DMS53 treated with DMSO at 0.1 percent for 48 hours (cell line): ENCODE measurements around the gene MLF2.
"Not testable (repeated sequence)": the region's sequence is repeated elsewhere in the genome, so short reads cannot be mapped to it uniquely, and the experiment has no call there.

Experiments used
- DNase-seq: peaks from one replicate; lab custom pipeline; 2025; ENCODE audit not compliant: unreplicated experiment; lab: John Stamatoyannopoulos, UW

Gene MLF2

GRCh38 chr12:6765634-6766581 lies 13.0 kb upstream of the MLF2 start, which contains the start of gene PTMS:
PTMS (plus strand) TSS chr12:6766363; CDS start chr12:6766706, 343 bp downstream.
- peak; percentile 47 for DNase-seq

GRCh38 chr12:6765048-6765633 lies 12.2 kb upstream of the MLF2 start:
- no peak for DNase-seq

DNA sequence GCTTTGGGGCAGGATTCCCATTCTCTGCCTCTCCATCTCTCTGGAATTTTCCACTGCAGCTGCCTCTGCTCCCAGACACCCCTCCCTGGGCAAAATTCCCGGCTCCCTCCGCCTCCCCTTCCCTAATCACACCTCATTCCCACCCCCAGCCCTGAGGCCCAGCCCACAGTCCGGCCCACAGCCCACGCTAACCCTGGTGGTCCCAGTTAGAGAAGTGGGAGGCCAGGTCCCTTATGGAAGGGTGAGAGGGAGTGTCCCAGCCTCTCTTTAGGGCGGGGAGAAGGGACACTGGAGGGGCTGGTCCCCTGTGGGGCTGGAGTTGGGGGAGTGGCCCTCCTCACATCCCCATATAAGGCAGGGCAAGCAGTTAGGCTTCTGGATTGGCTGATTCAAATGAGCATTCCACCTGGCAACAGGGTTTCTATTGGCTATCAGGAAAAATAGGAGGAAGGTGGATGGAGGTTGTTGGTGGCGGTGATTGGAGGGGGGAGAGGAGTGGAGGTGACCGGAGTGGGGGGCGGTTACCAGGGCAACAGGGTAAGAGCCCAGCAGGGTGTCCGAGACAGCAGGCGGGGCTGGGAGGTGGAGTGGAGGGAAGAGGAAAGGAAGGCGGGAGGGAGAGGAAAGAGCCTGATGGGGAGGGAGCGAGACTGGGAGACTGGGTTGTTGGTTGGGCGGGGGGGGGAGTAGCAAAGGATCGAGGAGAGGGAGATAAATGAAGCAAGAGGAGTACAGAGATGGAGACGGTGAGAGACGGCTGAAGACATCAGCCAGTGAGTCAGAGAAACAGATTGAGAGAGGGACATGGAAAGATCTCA lies 11.3 kb upstream of the MLF2 start:
- DNase-seq, result peak; percentile 96

GRCh38 chr12:6763380-6763779 lies 10.4 kb upstream of the MLF2 start:
- DNase-seq, result no peak

DNA sequence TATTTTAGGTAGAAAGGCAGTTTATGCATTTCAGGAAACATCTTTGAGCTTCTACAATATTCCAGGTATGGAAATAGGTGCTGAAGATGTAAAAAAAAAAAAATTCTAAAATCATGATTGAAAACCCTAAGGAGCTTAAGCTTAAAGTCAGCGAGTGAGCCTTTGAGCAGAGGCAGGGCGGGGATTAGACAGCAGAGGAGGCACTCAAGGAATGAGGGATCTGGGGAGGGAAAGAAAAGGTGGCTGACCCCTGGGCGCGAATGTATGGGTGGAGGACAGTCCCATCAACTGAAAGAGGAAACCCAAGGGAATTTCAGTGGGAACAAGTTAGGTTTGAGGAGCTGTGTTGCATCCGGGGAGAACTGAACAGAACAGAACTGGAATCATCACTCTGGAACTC lies 6.8 kb upstream of the MLF2 start:
- DNase-seq, result no peak

DNA sequence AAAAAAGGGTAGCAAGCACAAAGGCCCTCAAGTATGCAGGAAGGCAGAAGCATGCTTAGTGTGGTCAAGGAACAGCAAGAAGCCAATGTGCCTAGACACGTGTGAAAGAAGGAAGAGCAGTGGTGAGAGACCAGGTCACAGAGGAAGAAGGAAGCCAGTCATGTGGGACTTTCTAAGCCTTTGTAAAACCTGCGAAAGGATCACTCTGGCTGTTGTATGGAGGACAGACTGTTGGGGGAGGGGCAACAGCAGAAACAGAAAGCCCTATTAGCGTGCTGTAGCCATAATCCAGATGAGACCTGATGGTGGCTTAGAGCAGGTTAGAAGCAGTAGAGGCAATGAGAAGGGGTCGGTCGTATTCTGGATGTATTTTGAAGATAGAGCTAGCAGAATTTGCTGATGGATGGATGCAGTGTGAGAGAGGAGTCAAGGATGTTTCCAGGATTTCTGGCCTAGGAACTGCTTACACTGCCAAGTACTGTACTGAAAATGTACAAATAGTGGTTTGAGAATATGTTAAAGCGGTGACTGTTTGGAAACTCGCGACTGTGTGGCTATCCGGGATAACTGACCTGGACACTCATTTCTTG lies 5.7 kb upstream of the MLF2 start:
- DNase-seq, result no peak

DNA sequence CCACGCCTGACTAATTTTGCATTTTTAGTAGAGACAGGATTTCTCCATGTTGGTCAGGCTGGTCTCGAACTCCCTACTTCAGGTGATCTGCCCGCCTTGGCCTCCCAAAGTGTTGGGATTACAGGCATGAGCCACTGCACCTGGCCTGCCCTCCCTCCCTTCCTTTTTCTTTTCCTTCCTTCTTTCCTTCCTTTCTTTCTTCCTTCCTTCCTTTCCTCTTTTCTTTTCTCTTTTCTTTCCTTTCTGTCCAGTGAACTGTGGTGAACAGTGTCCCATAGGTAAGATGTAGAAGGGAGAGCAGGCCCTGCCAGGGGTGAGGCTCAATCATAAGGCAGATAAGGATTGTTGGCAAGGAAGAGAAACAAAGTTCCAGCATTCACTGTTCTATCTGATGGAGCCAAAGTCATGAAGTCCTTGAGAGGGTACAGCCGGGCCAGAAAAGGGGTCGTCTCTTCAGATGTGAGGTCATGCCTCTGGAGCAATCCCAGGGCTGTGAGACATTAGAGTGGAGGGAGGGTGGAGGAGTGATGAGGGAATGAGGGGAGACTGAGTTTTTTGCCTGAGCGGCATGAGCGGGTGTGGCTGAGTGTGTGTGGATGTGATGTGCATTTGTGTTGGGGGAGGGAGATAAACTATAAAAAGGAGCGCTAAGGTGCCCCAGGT lies 4.2 kb upstream of the MLF2 start:
- DNase-seq, result no peak

- DNase-seq, result no peak
These were observed 1.5 kb upstream of the MLF2 start for GRCh38 chr12:6754411-6754810.

DNA sequence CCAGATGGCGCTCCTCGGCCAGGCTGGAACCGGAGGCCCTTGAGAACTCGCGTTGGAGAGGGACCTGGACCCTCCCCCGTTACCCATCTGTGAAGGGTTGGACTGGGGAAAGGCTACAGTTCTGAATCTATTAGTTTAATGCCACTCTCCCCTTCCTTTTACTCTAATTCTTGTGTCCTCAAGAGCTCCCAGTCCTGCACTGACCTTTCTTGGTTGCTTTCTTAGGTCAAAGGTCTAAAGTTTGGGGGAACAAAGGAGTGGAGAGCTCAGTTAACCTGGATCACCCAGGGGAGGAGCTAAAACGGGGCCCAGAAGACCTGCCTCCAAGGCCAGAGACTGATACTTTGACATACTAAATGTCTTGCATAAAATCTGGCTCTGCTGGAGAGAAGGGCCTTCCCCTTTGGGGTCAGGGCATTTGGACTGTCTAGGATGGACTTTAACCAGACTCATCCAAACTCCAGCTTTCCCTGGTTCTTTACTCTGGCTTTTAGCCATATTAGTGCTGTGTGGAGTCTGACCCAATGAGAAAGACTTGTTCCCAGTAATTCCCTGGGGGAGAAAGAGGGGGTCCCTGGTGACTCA lies 923 bp upstream of the MLF2 start:
- DNase-seq, result no peak

GRCh38 chr12:6752167-6752920 lies 597 bp downstream of the MLF2 start:
- no peak for DNase-seq

DNA sequence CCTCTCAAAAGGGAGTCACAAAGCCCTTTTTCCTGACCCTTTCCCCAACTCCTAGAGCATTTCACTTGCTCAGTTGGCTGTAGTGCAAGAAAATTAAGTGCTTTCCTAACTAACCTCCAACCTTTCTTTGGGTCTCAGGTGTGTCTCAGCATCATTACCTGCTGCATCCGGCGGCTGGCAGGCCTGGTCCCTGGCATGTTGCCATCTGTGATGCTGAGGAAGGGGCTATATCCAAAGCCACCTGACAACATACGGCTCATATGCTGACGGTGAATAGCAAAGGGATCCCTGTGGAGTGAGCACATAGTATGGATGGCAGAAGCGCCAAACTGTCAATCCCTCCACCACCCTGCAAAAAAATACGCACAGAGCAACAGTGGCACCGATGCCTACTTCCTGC lies 1.2 kb downstream of the MLF2 start:
- no peak for DNase-seq

- no peak for DNase-seq
These were observed 2.4 kb downstream of the MLF2 start for GRCh38 chr12:6750506-6750905.

- DNase-seq, result no peak
These were observed 4.2 kb downstream of the MLF2 start for GRCh38 chr12:6748761-6749160.

DNA sequence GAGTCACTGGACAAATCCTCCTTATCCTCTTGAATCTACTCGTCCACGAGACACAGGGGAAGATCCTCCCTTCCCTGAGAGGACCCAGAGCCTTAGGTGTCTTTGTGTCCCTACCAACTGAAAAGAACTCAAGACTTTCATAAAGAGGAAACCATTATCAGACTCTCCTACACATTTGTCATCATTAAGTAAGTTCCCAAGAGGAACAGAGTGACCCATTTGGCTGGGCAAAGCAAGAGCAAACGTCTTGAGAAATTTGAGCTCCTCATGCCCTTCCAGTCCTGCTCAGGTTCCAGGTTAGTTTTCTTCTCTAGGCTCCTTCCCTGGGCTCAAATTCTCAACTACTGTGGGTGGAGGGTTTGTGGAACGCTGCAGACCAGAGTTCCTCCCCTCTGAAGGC lies 5.7 kb downstream of the MLF2 start:
- no peak for DNase-seq

GRCh38 chr12:6745741-6746525 lies 7.0 kb downstream of the MLF2 start:
- no peak for DNase-seq

- DNase-seq, result not testable (repeated sequence)
These were observed 9.6 kb downstream of the MLF2 start for GRCh38 chr12:6743300-6743699.

GRCh38 chr12:6742834-6743233 lies 10.1 kb downstream of the MLF2 start:
- DNase-seq, result no peak

DNA sequence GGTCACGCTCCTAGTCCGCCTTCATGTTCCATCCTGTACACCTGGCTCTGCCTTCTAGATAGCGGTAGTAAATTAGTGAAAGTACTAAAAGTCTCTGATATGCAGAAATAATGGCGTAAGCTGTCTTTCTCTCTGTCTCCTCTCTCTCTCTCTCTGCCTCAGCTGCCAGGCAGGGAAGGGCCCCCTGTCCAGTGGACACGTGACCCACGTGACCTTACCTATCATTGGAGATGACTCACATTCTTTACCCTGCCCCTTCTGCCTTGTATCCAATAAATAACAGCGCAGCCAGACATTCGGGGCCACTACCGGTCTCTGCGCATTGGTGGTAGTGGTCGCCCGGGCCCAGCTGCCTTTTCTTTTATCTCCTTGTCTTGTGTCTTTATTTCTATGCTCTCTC lies 10.9 kb downstream of the MLF2 start:
- DNase-seq, result not testable (repeated sequence)

DNA sequence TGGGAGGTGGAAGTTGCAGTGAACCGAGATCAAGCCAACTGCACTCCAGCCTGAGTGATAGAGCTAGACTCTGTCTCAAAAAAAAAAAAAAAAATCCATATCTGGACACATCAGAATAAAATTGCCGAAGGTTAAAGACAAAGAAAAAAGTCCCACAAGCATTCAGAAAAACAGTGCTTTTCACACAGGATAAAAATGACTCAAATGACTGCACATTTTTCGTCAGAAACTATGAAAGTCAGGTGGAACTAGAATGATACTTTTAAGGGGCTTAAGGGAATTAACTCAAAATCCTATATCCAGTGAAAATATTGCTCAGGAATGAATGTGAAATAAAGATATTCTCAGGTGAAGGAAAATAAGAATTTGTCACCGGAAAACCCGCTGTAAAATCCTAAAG lies 16.2 kb downstream of the MLF2 start:
- no peak for DNase-seq
